ENCODE data around the gene REX1BD.

REX1BD gene

GRCh38 chr19:18571564-18572344 lies 16.8 kb upstream of the REX1BD start, which contains the start of gene UBA52:
UBA52 (plus strand) TSS chr19:18571857; CDS start chr19:18573301, 1,444 bp downstream.
- peak; percentile 93 for TF ChIP-seq POLR2AphosphoS5 (IDR thresholded peaks at IDR 0.05; ENCODE audit: low read depth, low read length)
- peak; percentile 99 for TF ChIP-seq SIN3A (IDR thresholded peaks at IDR 0.05; ENCODE audit: borderline replicate concordance, insufficient read depth, low read length)
- TF ChIP-seq REST (IDR thresholded peaks at IDR 0.05; ENCODE audit: insufficient read depth in 1 of 2, low read depth in 2 of 2, low read length in 2 of 2), result peak in 1 of 2 experiments; percentile 59; a peak in 1 of 4 replicates
- TF ChIP-seq FOXP2 (optimal IDR thresholded peaks at IDR 0.05; ENCODE audit: borderline replicate concordance, extremely low read depth, extremely low read length, insufficient read depth), result peak; percentile 98
- peak; percentile 97 for TF ChIP-seq TAF1 (IDR thresholded peaks at IDR 0.05; ENCODE audit: borderline replicate concordance, insufficient read depth, low read length)

- TF ChIP-seq POLR2AphosphoS5 (IDR thresholded peaks at IDR 0.05; ENCODE audit: low read depth, low read length) (0 out of 2 replicates have a peak, but pooled peaks have one; percentile 4), SIN3A (IDR thresholded peaks at IDR 0.05; ENCODE audit: borderline replicate concordance, insufficient read depth, low read length) (no peak)
These were observed 13.8 kb upstream of the REX1BD start for GRCh38 chr19:18574691-18575291.

DNA sequence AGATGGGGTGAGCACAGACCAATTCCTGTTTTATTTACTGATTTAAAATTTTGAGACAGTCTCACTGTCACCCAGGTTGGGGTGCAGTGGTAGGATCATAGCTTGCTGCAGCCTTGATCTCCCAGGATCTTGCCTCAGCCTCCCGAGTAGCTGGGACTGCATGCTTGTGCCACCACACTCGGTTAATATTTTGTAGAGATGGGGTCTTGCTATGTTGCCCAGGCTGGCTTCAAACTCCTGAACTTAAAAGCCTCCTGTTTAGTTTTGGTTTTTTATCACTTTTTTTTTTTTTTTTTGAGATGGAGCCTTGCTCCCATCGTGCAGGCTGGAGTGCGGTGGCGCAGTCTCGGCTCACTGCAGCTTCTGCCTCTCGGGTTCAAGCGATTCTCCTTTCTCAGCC lies 12.2 kb upstream of the REX1BD start:
- TF ChIP-seq POLR2AphosphoS5 (IDR thresholded peaks at IDR 0.05; ENCODE audit: low read depth, low read length) (no peak), FOXP2 (optimal IDR thresholded peaks at IDR 0.05; ENCODE audit: borderline replicate concordance, extremely low read depth, extremely low read length, insufficient read depth) (no peak), SIN3A (IDR thresholded peaks at IDR 0.05; ENCODE audit: borderline replicate concordance, insufficient read depth, low read length) (no peak), TAF1 (IDR thresholded peaks at IDR 0.05; ENCODE audit: borderline replicate concordance, insufficient read depth, low read length) (no peak), REST (IDR thresholded peaks at IDR 0.05; ENCODE audit: insufficient read depth in 1 of 2, low read depth in 2 of 2, low read length in 2 of 2) (no peak)

DNA sequence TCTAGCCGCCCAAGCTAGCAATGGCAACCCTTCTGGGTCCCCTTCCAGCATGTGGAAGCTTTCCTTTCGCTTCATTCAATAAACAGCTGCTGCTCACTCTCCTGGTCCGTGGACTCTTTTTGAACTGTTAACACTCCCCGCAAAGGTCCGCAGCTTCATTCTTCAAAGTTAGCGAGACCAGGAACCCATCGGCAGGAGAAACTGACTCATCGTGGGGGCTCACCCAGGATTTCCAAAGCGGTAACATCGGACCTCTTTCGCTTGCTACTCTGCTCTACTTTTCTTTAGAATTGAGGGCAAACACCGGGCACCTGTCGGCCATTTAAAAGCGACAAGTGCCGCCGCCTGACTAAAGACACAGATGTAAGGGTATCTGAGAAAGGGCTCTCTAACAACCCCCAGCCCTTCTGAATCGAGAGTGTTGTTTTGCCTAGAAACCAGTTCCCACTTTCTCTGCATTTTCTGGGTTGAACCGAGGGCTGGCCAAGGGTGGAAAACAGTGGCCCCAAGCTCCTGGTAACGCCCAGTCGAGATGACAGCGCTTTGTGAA lies 11.2 kb upstream of the REX1BD start:
- TF ChIP-seq FOXP2 (optimal IDR thresholded peaks at IDR 0.05; ENCODE audit: borderline replicate concordance, extremely low read depth, extremely low read length, insufficient read depth) (no peak), REST (IDR thresholded peaks at IDR 0.05; ENCODE audit: insufficient read depth in 1 of 2, low read depth in 2 of 2, low read length in 2 of 2) (no peak), POLR2AphosphoS5 (IDR thresholded peaks at IDR 0.05; ENCODE audit: low read depth, low read length) (peak; percentile 56; the same call in 1 of the 2 replicates), SIN3A (IDR thresholded peaks at IDR 0.05; ENCODE audit: borderline replicate concordance, insufficient read depth, low read length) (no peak), TAF1 (IDR thresholded peaks at IDR 0.05; ENCODE audit: borderline replicate concordance, insufficient read depth, low read length) (no peak)

GRCh38 chr19:18580311-18580710 lies 8.3 kb upstream of the REX1BD start:
- no peak for TF ChIP-seq SIN3A (IDR thresholded peaks at IDR 0.05; ENCODE audit: borderline replicate concordance, insufficient read depth, low read length)
- no peak for TF ChIP-seq FOXP2 (optimal IDR thresholded peaks at IDR 0.05; ENCODE audit: borderline replicate concordance, extremely low read depth, extremely low read length, insufficient read depth)
- no peak for TF ChIP-seq TAF1 (IDR thresholded peaks at IDR 0.05; ENCODE audit: borderline replicate concordance, insufficient read depth, low read length)
- no peak for TF ChIP-seq REST (IDR thresholded peaks at IDR 0.05; ENCODE audit: insufficient read depth in 1 of 2, low read depth in 2 of 2, low read length in 2 of 2)
- TF ChIP-seq POLR2AphosphoS5 (IDR thresholded peaks at IDR 0.05; ENCODE audit: low read depth, low read length), result no peak

Data from PFSK-1 (cell line).